ENCODE data around the gene NRXN2.

The NRXN2 gene

DNA sequence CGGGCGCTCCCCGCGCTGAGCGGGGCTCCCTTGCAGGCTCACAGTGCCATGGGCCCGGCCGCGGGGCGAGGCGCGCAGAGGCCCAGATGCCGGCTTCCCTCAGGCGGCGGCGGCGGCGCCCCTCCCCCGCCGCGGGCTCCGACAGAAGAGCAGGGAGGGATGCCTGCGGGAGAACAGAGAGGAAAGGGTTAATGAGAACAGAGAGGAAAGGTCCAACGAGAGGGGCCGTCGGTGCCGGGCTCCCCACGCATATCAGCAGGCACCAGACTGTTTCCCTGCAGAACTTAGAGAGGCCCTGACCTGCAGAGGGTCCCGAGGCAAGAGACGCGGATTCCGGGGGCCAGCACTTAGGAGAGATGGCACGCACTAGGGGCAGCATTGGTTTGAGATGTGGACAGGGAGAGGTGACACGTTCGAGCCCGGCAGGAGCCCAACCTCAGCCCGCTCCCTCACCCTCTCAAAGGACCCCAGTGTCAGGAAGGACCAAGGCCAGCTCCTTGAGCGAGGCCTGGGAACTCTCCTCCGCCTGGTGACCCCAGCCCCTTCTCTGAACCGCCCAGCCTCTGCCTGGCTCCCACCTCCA lies 9.1 kb downstream of the NRXN2 start:
- H3K36me3 ChIP-seq (ENCODE audit: control insufficient read depth in 4 of 4, insufficient read depth in 4 of 4, low read length in 3 of 4): no peaks in the 10 kb centered on the region
- peak overlapping the region in 2 of 7 experiments; percentile 42 for H3K4me3 ChIP-seq (ENCODE audit: control insufficient read depth in 1 of 7, extremely low read depth in 1 of 7, insufficient read depth in 4 of 7, low read depth in 2 of 7, low read length in 6 of 7)
- ChIA-PET POLR2A (no interaction called here), CTCF (interaction anchor here (0.5 to 0.7 kb wide), 2 partner anchors 25 to 135 kb away, joined by 3 read pairs; no protein-coding TSS in a partner anchor)
- H3K27ac ChIP-seq (ENCODE audit: insufficient read depth in 1 of 2, low read depth in 1 of 2, low read length in 2 of 2, poor library complexity in 1 of 2, severe bottlenecking in 2 of 2): no peak overlapping the region
- peaks cover 0 to 73% (median 35%) of the 10 kb centered on the region in 5 experiments for H3K27me3 ChIP-seq (replicated peaks in 2 of 5; ENCODE audit: control insufficient read depth in 4 of 5, insufficient read depth in 5 of 5, low read length in 4 of 5)
- DNase-seq: peak in 1 of 3 donors; percentile 13
- WGBS (ENCODE audit: insufficient coverage): 12% methylated on average over 32 of the region's 39 CpGs
- H3K9me3 ChIP-seq (ENCODE audit: control extremely low read depth in 1 of 5, control insufficient read depth in 4 of 5, insufficient read depth in 2 of 5, low read depth in 1 of 5, low read length in 4 of 5): no peaks in the 10 kb centered on the region
- peaks cover 0 to 40% (median 37%) of the 10 kb centered on the region in 4 experiments for H3K4me1 ChIP-seq (ENCODE audit: control extremely low read depth in 1 of 4, control insufficient read depth in 4 of 4, insufficient read depth in 4 of 4, low read length in 3 of 4)

DNA sequence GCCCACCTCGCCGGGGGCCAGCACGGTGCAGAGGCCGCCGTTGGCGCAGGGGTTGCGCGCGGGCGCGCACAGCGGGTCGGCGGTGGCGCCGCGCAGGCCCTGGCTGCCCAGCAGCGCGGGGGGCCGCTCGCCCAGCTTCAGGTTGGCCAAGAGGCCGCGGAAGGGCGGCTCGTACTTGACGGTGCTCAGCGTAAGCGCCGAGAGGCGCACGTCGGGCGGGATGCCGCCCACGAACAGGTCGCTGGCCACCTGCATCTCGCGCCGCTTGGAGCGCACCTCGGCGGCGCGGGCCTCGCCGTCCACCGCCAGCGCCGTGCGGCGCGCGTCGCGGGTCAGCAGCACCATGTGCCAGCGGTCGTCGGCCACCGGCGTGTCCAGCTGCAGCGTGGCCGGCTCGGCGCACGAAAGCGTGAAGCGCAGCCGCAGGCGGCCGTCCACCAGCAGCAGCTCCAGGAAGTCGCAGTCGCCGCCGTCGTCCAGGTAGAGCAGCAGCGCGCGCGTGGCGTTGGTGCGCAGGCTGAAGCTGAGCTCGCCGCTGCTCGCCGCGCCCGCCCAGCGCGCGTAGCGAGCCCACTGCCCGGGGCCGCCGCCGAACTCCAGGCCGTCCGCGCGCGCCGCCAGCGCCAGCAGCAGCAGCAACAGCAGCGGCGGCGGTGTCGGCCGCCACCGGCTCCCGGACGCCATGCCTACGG lies 9.8 kb downstream of the NRXN2 start:
- POLR2A ChIA-PET: interaction anchor here (0.5 to 0.6 kb wide), 2 partner anchors 21 to 166 kb away, joined by 3 to 4 read pairs; no protein-coding TSS in a partner anchor
- Histone ChIP-seq H3K4me1 (ENCODE audit: control extremely low read depth in 1 of 4, control insufficient read depth in 4 of 4, insufficient read depth in 4 of 4, low read length in 3 of 4) (peaks cover 0 to 40% (median 37%) of the 10 kb centered on the region in 4 experiments), H3K27me3 (replicated peaks in 2 of 5; ENCODE audit: control insufficient read depth in 4 of 5, insufficient read depth in 5 of 5, low read length in 4 of 5) (peaks cover 0 to 73% (median 35%) of the 10 kb centered on the region in 5 experiments), H3K27ac (ENCODE audit: insufficient read depth in 1 of 2, low read depth in 1 of 2, low read length in 2 of 2, poor library complexity in 1 of 2, severe bottlenecking in 2 of 2) (no peak overlapping the region), H3K36me3 (ENCODE audit: control insufficient read depth in 4 of 4, insufficient read depth in 4 of 4, low read length in 3 of 4) (no peaks in the 10 kb centered on the region), H3K4me3 (ENCODE audit: control insufficient read depth in 1 of 7, extremely low read depth in 1 of 7, insufficient read depth in 4 of 7, low read depth in 2 of 7, low read length in 6 of 7) (peak overlapping the region in 4 of 7 experiments; percentile 8 to 42 (median 15)), H3K9me3 (ENCODE audit: control extremely low read depth in 1 of 5, control insufficient read depth in 4 of 5, insufficient read depth in 2 of 5, low read depth in 1 of 5, low read length in 4 of 5) (no peaks in the 10 kb centered on the region)
- CTCF ChIA-PET: no interaction called here
- WGBS (ENCODE audit: insufficient coverage): 3% methylated on average over 89 of the region's 111 CpGs
- DNase-seq: peak; percentile 54 to 83 (median 78)

DNA sequence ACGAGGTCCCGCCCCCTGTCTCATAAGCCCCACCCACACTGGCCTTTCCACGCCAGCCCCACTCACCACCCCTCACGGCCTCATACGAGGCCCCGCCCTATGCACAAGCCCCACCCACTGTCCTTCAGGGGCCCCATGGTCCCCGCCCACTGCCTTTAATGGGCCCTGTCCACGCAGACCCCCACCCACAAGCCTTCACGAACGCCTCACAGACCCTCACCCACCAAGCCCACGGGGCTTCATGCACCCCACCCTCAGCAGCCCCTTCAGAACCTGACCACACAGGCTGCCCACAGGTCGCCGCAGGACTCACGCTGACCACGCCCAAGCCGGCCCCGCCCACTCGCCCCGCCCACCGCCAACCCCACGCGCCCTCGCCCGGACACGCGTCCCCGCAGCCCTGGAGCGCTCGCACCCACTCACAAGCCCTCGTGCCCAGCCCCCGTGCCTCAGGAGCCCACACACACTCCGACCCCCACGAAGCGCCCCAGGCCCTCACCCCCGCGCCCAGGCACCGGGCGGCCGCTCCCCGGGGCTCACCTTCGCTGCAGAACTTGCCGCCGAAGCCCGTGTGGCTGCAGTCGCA lies 10.5 kb downstream of the NRXN2 start:
- CTCF ChIA-PET: no interaction called here

DNA sequence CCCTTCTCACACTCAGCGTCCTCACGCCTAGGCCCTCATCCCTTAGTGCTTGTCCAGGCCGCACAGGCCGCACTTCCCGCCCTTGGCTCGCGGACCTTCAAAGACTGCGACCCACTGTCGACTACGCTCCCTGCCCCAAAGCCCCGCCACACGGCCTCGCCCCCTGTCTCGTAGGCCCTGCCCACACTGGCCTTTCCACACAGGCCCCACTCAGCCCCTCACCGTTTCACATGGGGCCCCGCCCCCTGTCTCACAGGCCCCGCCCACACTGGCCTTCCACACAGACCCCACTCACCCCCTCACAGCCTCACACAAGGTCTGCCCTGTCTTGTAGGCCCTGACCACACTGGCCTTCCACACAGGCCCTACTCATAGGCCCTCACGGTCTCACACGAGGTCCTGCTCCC lies 11.0 kb downstream of the NRXN2 start:
- Histone ChIP-seq H3K36me3 (ENCODE audit: control insufficient read depth in 4 of 4, insufficient read depth in 4 of 4, low read length in 3 of 4) (no peaks in the 10 kb centered on the region), H3K27ac (ENCODE audit: insufficient read depth in 1 of 2, low read depth in 1 of 2, low read length in 2 of 2, poor library complexity in 1 of 2, severe bottlenecking in 2 of 2) (no peak overlapping the region), H3K4me1 (ENCODE audit: control extremely low read depth in 1 of 4, control insufficient read depth in 4 of 4, insufficient read depth in 4 of 4, low read length in 3 of 4) (peaks cover 0 to 38% (median 35%) of the 10 kb centered on the region in 4 experiments), H3K27me3 (replicated peaks in 2 of 5; ENCODE audit: control insufficient read depth in 4 of 5, insufficient read depth in 5 of 5, low read length in 4 of 5) (peaks cover 0 to 69% (median 35%) of the 10 kb centered on the region in 5 experiments), H3K4me3 (ENCODE audit: control insufficient read depth in 1 of 7, extremely low read depth in 1 of 7, insufficient read depth in 4 of 7, low read depth in 2 of 7, low read length in 6 of 7) (no peak overlapping the region), H3K9me3 (ENCODE audit: control extremely low read depth in 1 of 5, control insufficient read depth in 4 of 5, insufficient read depth in 2 of 5, low read depth in 1 of 5, low read length in 4 of 5) (no peaks in the 10 kb centered on the region)
- DNase-seq: no peak
- 51% methylated on average over 19 of the region's 19 CpGs for WGBS (ENCODE audit: insufficient coverage)
- CTCF ChIA-PET: no interaction called here
- POLR2A ChIA-PET: no interaction called here

More for the DNA sequence above, 10.5 kb downstream of the NRXN2 start:
- peaks cover 0 to 71% (median 35%) of the 10 kb centered on the region in 5 experiments for H3K27me3 ChIP-seq (replicated peaks in 2 of 5; ENCODE audit: control insufficient read depth in 4 of 5, insufficient read depth in 5 of 5, low read length in 4 of 5)
- no peaks in the 10 kb centered on the region for H3K36me3 ChIP-seq (ENCODE audit: control insufficient read depth in 4 of 4, insufficient read depth in 4 of 4, low read length in 3 of 4)
- POLR2A ChIA-PET: no interaction called here
- no peaks in the 10 kb centered on the region for H3K9me3 ChIP-seq (ENCODE audit: control extremely low read depth in 1 of 5, control insufficient read depth in 4 of 5, insufficient read depth in 2 of 5, low read depth in 1 of 5, low read length in 4 of 5)
- H3K27ac ChIP-seq (ENCODE audit: insufficient read depth in 1 of 2, low read depth in 1 of 2, low read length in 2 of 2, poor library complexity in 1 of 2, severe bottlenecking in 2 of 2): no peak overlapping the region
- WGBS (ENCODE audit: insufficient coverage): 9% methylated on average over 28 of the region's 45 CpGs
- H3K4me3 ChIP-seq (ENCODE audit: control insufficient read depth in 1 of 7, extremely low read depth in 1 of 7, insufficient read depth in 4 of 7, low read depth in 2 of 7, low read length in 6 of 7): peak overlapping the region in 2 of 7 experiments; percentile 8 to 11
- peaks cover 0 to 40% (median 37%) of the 10 kb centered on the region in 4 experiments for H3K4me1 ChIP-seq (ENCODE audit: control extremely low read depth in 1 of 4, control insufficient read depth in 4 of 4, insufficient read depth in 4 of 4, low read length in 3 of 4)
- peak in 1 of 3 donors; percentile 14 for DNase-seq

DNA sequence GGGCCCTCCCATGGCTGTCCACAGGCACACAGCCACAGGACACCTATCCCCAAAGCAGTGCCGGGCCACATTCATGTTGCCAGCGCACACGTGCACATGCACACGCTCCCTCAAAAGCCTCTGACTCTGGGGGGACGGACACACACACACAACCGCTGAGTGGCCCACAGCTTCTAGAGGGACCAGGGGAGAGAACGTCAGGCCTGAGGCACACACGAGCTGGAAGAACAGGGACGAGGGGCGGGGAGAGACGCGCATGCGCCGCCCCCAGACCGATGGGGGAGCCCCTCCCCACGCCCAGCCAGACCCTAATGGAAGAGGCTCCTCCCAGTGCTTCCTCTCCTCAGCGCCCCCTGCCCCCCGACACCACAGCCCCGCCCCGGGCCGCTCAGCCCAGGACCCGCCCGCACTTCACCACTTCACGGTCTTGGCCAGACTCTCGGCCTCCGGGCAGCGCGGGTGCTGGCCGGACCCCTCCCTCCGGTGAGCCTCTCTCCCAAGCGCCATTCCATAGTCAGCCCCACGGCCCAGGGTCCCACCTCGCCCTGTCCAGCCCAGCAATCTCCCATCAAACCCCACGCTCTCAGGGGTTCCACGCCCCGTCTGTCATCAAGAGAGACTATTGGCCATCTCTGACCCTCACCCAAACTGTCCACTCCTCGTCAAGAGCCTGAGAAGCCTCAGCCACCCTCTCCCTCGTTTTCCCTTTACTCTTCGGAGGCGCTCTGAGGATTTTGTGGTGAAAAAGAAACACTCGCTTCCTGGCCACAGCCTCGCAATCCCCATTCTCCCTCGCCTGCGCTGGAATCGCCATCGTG lies 11.7 kb downstream of the NRXN2 start:
- Histone ChIP-seq H3K36me3 (ENCODE audit: control insufficient read depth in 4 of 4, insufficient read depth in 4 of 4, low read length in 3 of 4) (no peaks in the 10 kb centered on the region), H3K27ac (ENCODE audit: insufficient read depth in 1 of 2, low read depth in 1 of 2, low read length in 2 of 2, poor library complexity in 1 of 2, severe bottlenecking in 2 of 2) (no peak overlapping the region), H3K4me3 (ENCODE audit: control insufficient read depth in 1 of 7, extremely low read depth in 1 of 7, insufficient read depth in 4 of 7, low read depth in 2 of 7, low read length in 6 of 7) (peak overlapping the region in 3 of 7 experiments; percentile 2 to 48 (median 26)), H3K9me3 (ENCODE audit: control extremely low read depth in 1 of 5, control insufficient read depth in 4 of 5, insufficient read depth in 2 of 5, low read depth in 1 of 5, low read length in 4 of 5) (no peaks in the 10 kb centered on the region), H3K27me3 (replicated peaks in 2 of 5; ENCODE audit: control insufficient read depth in 4 of 5, insufficient read depth in 5 of 5, low read length in 4 of 5) (peaks cover 0 to 64% (median 35%) of the 10 kb centered on the region in 5 experiments), H3K4me1 (ENCODE audit: control extremely low read depth in 1 of 4, control insufficient read depth in 4 of 4, insufficient read depth in 4 of 4, low read length in 3 of 4) (peaks cover 0 to 32% (median 29%) of the 10 kb centered on the region in 4 experiments)
- ChIA-PET POLR2A (interaction anchor here (1.0 kb wide), 1 partner anchor 33 kb away, joined by 3 read pairs; the partner anchor contains the start of gene RASGRP2), CTCF (interaction anchor here (0.9 kb wide), 1 partner anchor 32 kb away, joined by 3 read pairs; no protein-coding TSS in a partner anchor)
- WGBS (ENCODE audit: insufficient coverage): 24% methylated on average over 43 of the region's 46 CpGs
- peak in 1 of 3 donors; percentile 38 for DNase-seq

DNA sequence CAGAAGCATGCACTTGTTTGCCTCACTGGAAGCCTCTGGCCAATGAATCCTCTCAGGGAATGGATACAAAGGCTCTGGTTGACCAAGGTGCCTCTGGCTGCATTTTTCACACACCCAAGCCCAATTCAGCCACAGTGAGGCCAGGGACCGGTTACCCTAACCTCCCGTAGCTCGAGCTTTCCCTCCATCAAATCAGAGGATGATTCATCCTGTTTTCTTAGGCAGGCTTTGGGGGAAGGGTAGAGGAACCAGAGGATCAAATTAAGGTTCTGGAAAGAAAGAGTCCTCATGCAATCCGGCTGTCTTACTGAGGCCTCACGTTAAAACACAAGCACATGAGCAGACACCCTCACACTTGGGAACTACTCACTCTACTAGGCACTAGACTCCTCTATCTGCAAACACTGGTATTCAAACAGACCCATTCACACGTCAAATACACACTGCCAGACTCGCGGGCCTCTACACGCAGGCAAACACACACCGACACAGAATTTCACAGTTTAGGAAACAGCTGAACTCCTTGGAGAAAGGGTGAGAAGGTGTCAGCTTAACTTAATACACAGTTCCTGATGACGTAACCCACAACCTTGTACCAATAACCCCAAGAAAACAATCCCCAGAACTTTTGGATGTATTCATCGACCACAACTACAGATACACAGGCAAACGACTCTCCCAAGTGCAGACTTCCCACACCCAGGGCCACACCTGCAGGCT lies 12.4 kb downstream of the NRXN2 start:
- peaks cover 0 to 27% (median 24%) of the 10 kb centered on the region in 4 experiments for H3K4me1 ChIP-seq (ENCODE audit: control extremely low read depth in 1 of 4, control insufficient read depth in 4 of 4, insufficient read depth in 4 of 4, low read length in 3 of 4)
- H3K9me3 ChIP-seq (ENCODE audit: control extremely low read depth in 1 of 5, control insufficient read depth in 4 of 5, insufficient read depth in 2 of 5, low read depth in 1 of 5, low read length in 4 of 5): no peaks in the 10 kb centered on the region
- H3K36me3 ChIP-seq (ENCODE audit: control insufficient read depth in 4 of 4, insufficient read depth in 4 of 4, low read length in 3 of 4): no peaks in the 10 kb centered on the region
- POLR2A ChIA-PET: interaction anchor here (1.0 kb wide), 1 partner anchor 34 kb away, joined by 3 read pairs; the partner anchor contains the start of gene RASGRP2
- 56% methylated on average over 10 of the region's 13 CpGs for WGBS (ENCODE audit: insufficient coverage)
- CTCF ChIA-PET: interaction anchor here (0.9 to 2.1 kb wide), 4 partner anchors 9 to 32 kb away, joined by 3 to 7 read pairs (median 3); no protein-coding TSS in a partner anchor
- DNase-seq: no peak
- H3K27ac ChIP-seq (ENCODE audit: insufficient read depth in 1 of 2, low read depth in 1 of 2, low read length in 2 of 2, poor library complexity in 1 of 2, severe bottlenecking in 2 of 2): no peak overlapping the region
- H3K27me3 ChIP-seq (replicated peaks in 2 of 5; ENCODE audit: control insufficient read depth in 4 of 5, insufficient read depth in 5 of 5, low read length in 4 of 5): peaks cover 0 to 59% (median 33%) of the 10 kb centered on the region in 5 experiments
- peak overlapping the region in 2 of 7 experiments; percentile 2 to 48 for H3K4me3 ChIP-seq (ENCODE audit: control insufficient read depth in 1 of 7, extremely low read depth in 1 of 7, insufficient read depth in 4 of 7, low read depth in 2 of 7, low read length in 6 of 7)
